Retina (tissue), 1 donor: ENCODE data around the gene MUC5AC.
"Not testable (repeated sequence)": the region's sequence is repeated elsewhere in the genome, so short reads cannot be mapped to it uniquely, and the experiment has no call there.

Experiments used
- DNase-seq: peaks from one replicate; pipeline ENCODE4 v3.0.0-alpha.2; 2016

The MUC5AC gene

GRCh38 chr11:1157645-1158591 lies at the start of gene MUC5AC:
MUC5AC (plus strand) TSS chr11:1157953; CDS start chr11:1158000, 47 bp downstream.
- no peak for DNase-seq

- no peak for DNase-seq
Observed at GRCh38 chr11:1108246-1108900, 49.4 kb upstream of the MUC5AC start.

GRCh38 chr11:1109101-1109917 lies 48.4 kb upstream of the MUC5AC start:
- no peak for DNase-seq

- DNase-seq = no peak
Observed at GRCh38 chr11:1109918-1110705, 47.6 kb upstream of the MUC5AC start.

- no peak for DNase-seq
Observed at GRCh38 chr11:1111545-1112212, 46.1 kb upstream of the MUC5AC start.

GRCh38 chr11:1112351-1113191 lies 45.2 kb upstream of the MUC5AC start:
- no peak for DNase-seq

- DNase-seq = no peak
Observed at GRCh38 chr11:1113405-1114201, 44.1 kb upstream of the MUC5AC start.

GRCh38 chr11:1115292-1115691 lies 42.5 kb upstream of the MUC5AC start:
- DNase-seq = not testable (repeated sequence)

- no peak for DNase-seq
Observed at GRCh38 chr11:1116104-1116503, 41.6 kb upstream of the MUC5AC start.

- no peak for DNase-seq
Observed at GRCh38 chr11:1116666-1117390, 40.9 kb upstream of the MUC5AC start.

- no peak for DNase-seq
Observed at GRCh38 chr11:1117992-1118391, 39.8 kb upstream of the MUC5AC start.

GRCh38 chr11:1118755-1119603 lies 38.8 kb upstream of the MUC5AC start:
- no peak for DNase-seq

GRCh38 chr11:1119604-1120146 lies 38.1 kb upstream of the MUC5AC start:
- DNase-seq = no peak

- no peak for DNase-seq
Observed at GRCh38 chr11:1120532-1121330, 37.0 kb upstream of the MUC5AC start.

- no peak for DNase-seq
Observed at GRCh38 chr11:1121331-1121812, 36.4 kb upstream of the MUC5AC start.

- DNase-seq = no peak
Observed at GRCh38 chr11:1121813-1122663, 35.7 kb upstream of the MUC5AC start.
